Sigmoid colon (tissue), 4 donors: ENCODE measurements around the gene LAMTOR3.

Source experiments
- CTCF ChIP-seq, 4 experiments: fragments of 450-650 bp in 3 of 4; fragments of 200-600 bp in 1 of 4; IDR thresholded peaks; one replicate each; pipeline ENCODE4 v1.5.1; 2016 to 2019; ENCODE audit warnings: antibody characterized with exemption in 4 of 4, mild to moderate bottlenecking in 3 of 4, moderate library complexity in 2 of 4
- POLR2A ChIP-seq, 2 donors: fragments of 450-650 bp; IDR thresholded peaks; one replicate each; pipeline ENCODE4 v1.6.1; 2016; ENCODE audit warnings: antibody characterized with exemption in 2 of 2, mild to moderate bottlenecking in 2 of 2, moderate library complexity in 2 of 2
- POLR2AphosphoS5 ChIP-seq, 4 donors: sonication (generic); formaldehyde crosslinking; IDR thresholded peaks; one replicate each; pipeline ENCODE4 v1.6.1; 2017; ENCODE audit warnings: antibody characterized with exemption in 4 of 4

GRCh38 chr4:99838927-99839326 lies 55.3 kb downstream of the LAMTOR3 start:
- no peak for TF ChIP-seq CTCF (IDR thresholded peaks at IDR 0.05)
- no peak for TF ChIP-seq POLR2AphosphoS5 (IDR thresholded peaks at IDR 0.05)
- TF ChIP-seq POLR2A (IDR thresholded peaks at IDR 0.05), result no peak
